ENCODE results near the gene GRID1.

GRID1 gene

GRCh38 chr10:86062647-86063145, 303.9 kb downstream of the GRID1 start:
- Histone ChIP-seq H3K36me3 (ENCODE audit: control insufficient read depth in 1 of 2, insufficient read depth in 2 of 2, low read depth in 1 of 2, low read length in 2 of 2) (no peaks in the 10 kb centered on the region), H3K4me1 (ENCODE audit: control insufficient read depth, insufficient read depth, low read depth, low read length) (no peaks in the 10 kb centered on the region), H3K23ac (ENCODE audit: low read length in 2 of 2) (no peak overlapping the region), H2AFZ (ENCODE audit: low read depth, low read length) (no peak overlapping the region), H3K14ac (ENCODE audit: low read length in 2 of 2) (no peak overlapping the region), H3K18ac (ENCODE audit: low read depth in 1 of 2, low read length in 2 of 2) (no peak overlapping the region), H2BK12ac (ENCODE audit: low read length in 2 of 2) (no peak overlapping the region), H2AK5ac (ENCODE audit: low read length, severe bottlenecking) (no peak overlapping the region), H4K8ac (ENCODE audit: low read length) (no peak overlapping the region), H3K4ac (ENCODE audit: low read depth in 1 of 2, low read length in 2 of 2) (no peak overlapping the region), H3K27ac (ENCODE audit: low read length, poor library complexity, severe bottlenecking) (no peak overlapping the region), H4K91ac (ENCODE audit: low read length) (no peak overlapping the region), H2BK120ac (ENCODE audit: low read depth, low read length) (no peak overlapping the region), H2BK5ac (ENCODE audit: low read depth, low read length, poor library complexity, severe bottlenecking) (no peak overlapping the region), H2BK15ac (ENCODE audit: low read depth, poor library complexity, severe bottlenecking) (no peak overlapping the region), H3K9me3 (ENCODE audit: control insufficient read depth, low read length) (no peaks in the 10 kb centered on the region), H3K9ac (ENCODE audit: low read length) (no peak overlapping the region), H3K4me3 (ENCODE audit: insufficient read depth in 1 of 2, low read depth in 1 of 2, low read length in 2 of 2) (no peak overlapping the region), H3K27me3 (ENCODE audit: control insufficient read depth in 1 of 2, insufficient read depth in 1 of 2, low read length in 2 of 2) (no peaks in the 10 kb centered on the region), H3K79me1 (replicated peaks; ENCODE audit: low read length, poor library complexity, severe bottlenecking) (no peaks in the 10 kb centered on the region), H3K4me2 (ENCODE audit: low read length, poor library complexity, severe bottlenecking) (no peak overlapping the region)
- DNase-seq, result no peak
- WGBS, result 74% methylated on average over 6 of the region's 6 CpGs

- no peak overlapping the region for H3K27ac ChIP-seq (ENCODE audit: low read length, poor library complexity, severe bottlenecking)
- H3K9me3 ChIP-seq (ENCODE audit: control insufficient read depth, low read length), result no peaks in the 10 kb centered on the region
- H3K27me3 ChIP-seq (ENCODE audit: control insufficient read depth in 1 of 2, insufficient read depth in 1 of 2, low read length in 2 of 2), result no peaks in the 10 kb centered on the region
- no peak overlapping the region for H3K18ac ChIP-seq (ENCODE audit: low read depth in 1 of 2, low read length in 2 of 2)
- no peaks in the 10 kb centered on the region for H3K4me1 ChIP-seq (ENCODE audit: control insufficient read depth, insufficient read depth, low read depth, low read length)
- no peak overlapping the region for H2BK5ac ChIP-seq (ENCODE audit: low read depth, low read length, poor library complexity, severe bottlenecking)
- no peak overlapping the region for H4K91ac ChIP-seq (ENCODE audit: low read length)
- no peak overlapping the region for H3K14ac ChIP-seq (ENCODE audit: low read length in 2 of 2)
- H3K23ac ChIP-seq (ENCODE audit: low read length in 2 of 2), result no peak overlapping the region
- WGBS, result 77% methylated on average over 7 of the region's 8 CpGs
- H2AFZ ChIP-seq (ENCODE audit: low read depth, low read length), result no peak overlapping the region
- no peak overlapping the region for H2AK5ac ChIP-seq (ENCODE audit: low read length, severe bottlenecking)
- no peaks in the 10 kb centered on the region for H3K79me1 ChIP-seq (replicated peaks; ENCODE audit: low read length, poor library complexity, severe bottlenecking)
- H2BK120ac ChIP-seq (ENCODE audit: low read depth, low read length), result no peak overlapping the region
- DNase-seq, result no peak
- H3K4me2 ChIP-seq (ENCODE audit: low read length, poor library complexity, severe bottlenecking), result no peak overlapping the region
- no peaks in the 10 kb centered on the region for H3K36me3 ChIP-seq (ENCODE audit: control insufficient read depth in 1 of 2, insufficient read depth in 2 of 2, low read depth in 1 of 2, low read length in 2 of 2)
- H4K8ac ChIP-seq (ENCODE audit: low read length), result no peak overlapping the region
- no peak overlapping the region for H2BK12ac ChIP-seq (ENCODE audit: low read length in 2 of 2)
- H2BK15ac ChIP-seq (ENCODE audit: low read depth, poor library complexity, severe bottlenecking), result no peak overlapping the region
- no peak overlapping the region for H3K4ac ChIP-seq (ENCODE audit: low read depth in 1 of 2, low read length in 2 of 2)
- no peak overlapping the region for H3K4me3 ChIP-seq (ENCODE audit: insufficient read depth in 1 of 2, low read depth in 1 of 2, low read length in 2 of 2)
- no peak overlapping the region for H3K9ac ChIP-seq (ENCODE audit: low read length)
These were observed 304.4 kb downstream of the GRID1 start for GRCh38 chr10:86062198-86062550.

GRCh38 chr10:86061278-86062197, 305.1 kb downstream of the GRID1 start:
- H2BK120ac ChIP-seq (ENCODE audit: low read depth, low read length), result no peak overlapping the region
- H2BK5ac ChIP-seq (ENCODE audit: low read depth, low read length, poor library complexity, severe bottlenecking), result no peak overlapping the region
- H3K4me3 ChIP-seq (ENCODE audit: insufficient read depth in 1 of 2, low read depth in 1 of 2, low read length in 2 of 2), result no peak overlapping the region
- no peak overlapping the region for H2AK5ac ChIP-seq (ENCODE audit: low read length, severe bottlenecking)
- no peak overlapping the region for H3K4me2 ChIP-seq (ENCODE audit: low read length, poor library complexity, severe bottlenecking)
- H3K23ac ChIP-seq (ENCODE audit: low read length in 2 of 2), result no peak overlapping the region
- DNase-seq, result no peak
- 72% methylated on average over 7 of the region's 7 CpGs for WGBS
- no peak overlapping the region for H2BK12ac ChIP-seq (ENCODE audit: low read length in 2 of 2)
- H4K91ac ChIP-seq (ENCODE audit: low read length), result no peak overlapping the region
- no peak overlapping the region for H3K4ac ChIP-seq (ENCODE audit: low read depth in 1 of 2, low read length in 2 of 2)
- H3K18ac ChIP-seq (ENCODE audit: low read depth in 1 of 2, low read length in 2 of 2), result no peak overlapping the region
- H3K27ac ChIP-seq (ENCODE audit: low read length, poor library complexity, severe bottlenecking), result no peak overlapping the region
- H3K27me3 ChIP-seq (ENCODE audit: control insufficient read depth in 1 of 2, insufficient read depth in 1 of 2, low read length in 2 of 2), result no peaks in the 10 kb centered on the region
- H2BK15ac ChIP-seq (ENCODE audit: low read depth, poor library complexity, severe bottlenecking), result no peak overlapping the region
- no peaks in the 10 kb centered on the region for H3K36me3 ChIP-seq (ENCODE audit: control insufficient read depth in 1 of 2, insufficient read depth in 2 of 2, low read depth in 1 of 2, low read length in 2 of 2)
- H3K9ac ChIP-seq (ENCODE audit: low read length), result no peak overlapping the region
- no peaks in the 10 kb centered on the region for H3K9me3 ChIP-seq (ENCODE audit: control insufficient read depth, low read length)
- no peak overlapping the region for H2AFZ ChIP-seq (ENCODE audit: low read depth, low read length)
- no peaks in the 10 kb centered on the region for H3K79me1 ChIP-seq (replicated peaks; ENCODE audit: low read length, poor library complexity, severe bottlenecking)
- no peak overlapping the region for H3K14ac ChIP-seq (ENCODE audit: low read length in 2 of 2)
- H3K4me1 ChIP-seq (ENCODE audit: control insufficient read depth, insufficient read depth, low read depth, low read length), result no peaks in the 10 kb centered on the region
- H4K8ac ChIP-seq (ENCODE audit: low read length), result no peak overlapping the region

GRCh38 chr10:86060386-86061277, 306.0 kb downstream of the GRID1 start:
- H2BK15ac ChIP-seq (ENCODE audit: low read depth, poor library complexity, severe bottlenecking), result no peak overlapping the region
- no peak overlapping the region for H3K14ac ChIP-seq (ENCODE audit: low read length in 2 of 2)
- H3K9ac ChIP-seq (ENCODE audit: low read length), result no peak overlapping the region
- no peak overlapping the region for H3K27ac ChIP-seq (ENCODE audit: low read length, poor library complexity, severe bottlenecking)
- H3K4me2 ChIP-seq (ENCODE audit: low read length, poor library complexity, severe bottlenecking), result no peak overlapping the region
- H2BK12ac ChIP-seq (ENCODE audit: low read length in 2 of 2), result no peak overlapping the region
- no peak overlapping the region for H2BK5ac ChIP-seq (ENCODE audit: low read depth, low read length, poor library complexity, severe bottlenecking)
- H3K23ac ChIP-seq (ENCODE audit: low read length in 2 of 2), result no peak overlapping the region
- no peak overlapping the region for H4K8ac ChIP-seq (ENCODE audit: low read length)
- H3K27me3 ChIP-seq (ENCODE audit: control insufficient read depth in 1 of 2, insufficient read depth in 1 of 2, low read length in 2 of 2), result no peaks in the 10 kb centered on the region
- H2AK5ac ChIP-seq (ENCODE audit: low read length, severe bottlenecking), result no peak overlapping the region
- H3K4ac ChIP-seq (ENCODE audit: low read depth in 1 of 2, low read length in 2 of 2), result no peak overlapping the region
- H2AFZ ChIP-seq (ENCODE audit: low read depth, low read length), result no peak overlapping the region
- no peaks in the 10 kb centered on the region for H3K79me1 ChIP-seq (replicated peaks; ENCODE audit: low read length, poor library complexity, severe bottlenecking)
- 77% methylated on average over 9 of the region's 9 CpGs for WGBS
- no peak overlapping the region for H4K91ac ChIP-seq (ENCODE audit: low read length)
- H3K4me1 ChIP-seq (ENCODE audit: control insufficient read depth, insufficient read depth, low read depth, low read length), result no peaks in the 10 kb centered on the region
- H3K36me3 ChIP-seq (ENCODE audit: control insufficient read depth in 1 of 2, insufficient read depth in 2 of 2, low read depth in 1 of 2, low read length in 2 of 2), result no peaks in the 10 kb centered on the region
- H3K4me3 ChIP-seq (ENCODE audit: insufficient read depth in 1 of 2, low read depth in 1 of 2, low read length in 2 of 2), result no peak overlapping the region
- H3K9me3 ChIP-seq (ENCODE audit: control insufficient read depth, low read length), result no peaks in the 10 kb centered on the region
- H2BK120ac ChIP-seq (ENCODE audit: low read depth, low read length), result no peak overlapping the region
- H3K18ac ChIP-seq (ENCODE audit: low read depth in 1 of 2, low read length in 2 of 2), result no peak overlapping the region
- DNase-seq, result no peak

Data from mesenchymal stem cell (in vitro differentiated cells and primary cell).